HCT116 (cell line): Measurements from ENCODE around the gene HOMER3. TPM values are rescaled to one million over a fixed set of nuclear protein-coding genes. Genes with fewer than 3 reads are reported as not detected.

ENCODE experiments used
- ATAC-seq: fragments of 200-7000 bp; cut with Tn5 transposase; 2 replicates; pipeline ENCODE4 v1.9.1; 2020; ENCODE audit warnings: mild to moderate bottlenecking, moderate library complexity
- BruUV-seq: library from RNA; stranded (reverse); fragments of 400-500 nt; replicated peaks from 2 replicates; lab custom pipeline; 2021; lab: Mats Ljungman, UMichigan
- CTCF ChIA-PET: fragments of 300-600 bp; sonication (Branson Sonifier 250); formaldehyde crosslinking; loops from one replicate; lab custom pipeline; 2021; ENCODE audit warnings: antibody characterized with exemption; lab: Charles Lee
- POLR2A ChIA-PET: fragments of 300-600, 350-600 bp; sonication (Branson Sonifier 250); formaldehyde crosslinking; loops from one replicate; lab custom pipeline; 2021; ENCODE audit warnings: antibody characterized with exemption; lab: Charles Lee
- RAD21 ChIA-PET, 2 experiments: fragments of 300-600 bp; sonication (Branson Sonifier 250); formaldehyde crosslinking; loops; one replicate each; lab custom pipeline; 2023; ENCODE audit warnings: low total read pairs in 2 of 2; ENCODE audit not compliant: uncharacterized antibody in 2 of 2, unreplicated experiment in 2 of 2, low non-redundant PET in 1 of 2; lab: Charles Lee
- DNase-seq: peaks from one replicate; pipeline ENCODE4 v3.0.0-alpha.2; 2010; ENCODE audit warnings: low read depth, low spot score
- H2AFZ ChIP-seq: fragments of 200-600 bp; shearing (Covaris generic), sonication (generic); 2 replicates; pipeline ENCODE4 v1.6.1; 2017; ENCODE audit warnings: low read depth, mixed run types, mixed read lengths, antibody characterized with exemption, low read length; ENCODE audit not compliant: poor library complexity, severe bottlenecking
- H3K27ac ChIP-seq: 2 replicates; pipeline ENCODE4 v1.5.1; 2012; ENCODE audit warnings: low read depth, low read length
- H3K27me3 ChIP-seq: fragments of 200-600 bp; sonication (generic); 2 replicates; pipeline ENCODE4 v1.6.1; 2016; ENCODE audit warnings: mixed run types, low read length, mixed read lengths; ENCODE audit not compliant: insufficient read depth
- H3K36me3 ChIP-seq, 2 experiments: fragments of 200-500 bp in 1 of 2; fragments of 200-600 bp in 1 of 2; sonication (Bioruptor generic) in 1 of 2; sonication (generic) in 1 of 2; 2 replicates each; pipeline versions ENCODE4 v1.5.1 to v1.6.1; 2014 to 2016; ENCODE audit warnings: low read length in 2 of 2, inconsistent platforms in 1 of 2, mixed read lengths in 1 of 2, mixed run types in 1 of 2; ENCODE audit not compliant: insufficient read depth in 2 of 2, control insufficient read depth in 1 of 2
- H3K4me1 ChIP-seq, 2 experiments: fragments of 200-600 bp in 1 of 2; sonication (generic) in 1 of 2; 2 replicates each; pipeline versions ENCODE4 v1.5.1 to v1.6.1; 2012 to 2017; ENCODE audit warnings: low read length in 2 of 2, inconsistent platforms in 1 of 2, mild to moderate bottlenecking in 1 of 2, mixed read lengths in 1 of 2, mixed run types in 1 of 2, moderate library complexity in 1 of 2; ENCODE audit not compliant: insufficient read depth in 2 of 2, control insufficient read depth in 1 of 2
- H3K4me2 ChIP-seq: fragments of 200-600 bp; sonication (generic); 2 replicates; pipeline ENCODE4 v1.6.1; 2017; ENCODE audit warnings: mixed run types, low read length, mixed read lengths
- H3K4me3 ChIP-seq, 2 experiments: fragments of 200-600 bp in 1 of 2; sonication (generic) in 1 of 2; replicated peaks in 1 of 2; 2 replicates each; pipeline ENCODE4 v1.5.1; 2011 to 2016; ENCODE audit warnings: low read length in 2 of 2, control low read depth in 1 of 2, low read depth in 1 of 2, mild to moderate bottlenecking in 1 of 2, mixed read lengths in 1 of 2, mixed run types in 1 of 2
- H3K79me2 ChIP-seq: fragments of 200-600 bp; sonication (generic); 2 replicates; pipeline ENCODE4 v1.6.1; 2017; ENCODE audit warnings: mild to moderate bottlenecking, mixed run types, low read length, moderate library complexity, mixed read lengths; ENCODE audit not compliant: insufficient read depth
- H3K9ac ChIP-seq: fragments of 200-600 bp; sonication (generic); 2 replicates; pipeline ENCODE4 v1.6.1; 2016; ENCODE audit warnings: low read length, mixed read lengths
- H3K9me2 ChIP-seq: fragments of 200-600 bp; sonication (generic), shearing (Covaris generic); 2 replicates; pipeline ENCODE4 v1.6.1; 2017; ENCODE audit warnings: mixed run types, mild to moderate bottlenecking, moderate library complexity; ENCODE audit not compliant: insufficient read depth
- H3K9me3 ChIP-seq, 2 experiments: fragments of 200-500 bp in 1 of 2; fragments of 200-600 bp in 1 of 2; sonication (Bioruptor generic) in 1 of 2; sonication (generic) in 1 of 2; 2 replicates each; pipeline ENCODE4 v1.6.1; 2014 to 2017; ENCODE audit warnings: low read length in 2 of 2, mixed read lengths in 2 of 2, inconsistent platforms in 1 of 2, low read depth in 1 of 2, mild to moderate bottlenecking in 1 of 2, mixed run types in 1 of 2, moderate library complexity in 1 of 2; ENCODE audit not compliant: control insufficient read depth in 1 of 2, insufficient read depth in 1 of 2
- H4K20me1 ChIP-seq: fragments of 200-600 bp; sonication (generic), shearing (Covaris generic); 2 replicates; pipeline ENCODE4 v1.6.1; 2017; ENCODE audit warnings: mixed run types, mild to moderate bottlenecking, moderate library complexity; ENCODE audit not compliant: insufficient read depth
- ELF1 ChIP-seq: IDR thresholded peaks from 2 replicates; pipeline ENCODE4 v1.6.1; 2012; ENCODE audit warnings: low read depth, borderline replicate concordance
- FOSL1 ChIP-seq: IDR thresholded peaks from 2 replicates; pipeline ENCODE4 v1.6.1; 2012; ENCODE audit warnings: low read depth
- SIN3A ChIP-seq: IDR thresholded peaks from 2 replicates; pipeline ENCODE4 v1.6.1; 2012; ENCODE audit warnings: low read depth
- intact Hi-C: fragments of 100-400 bp; cut with micrococcal nuclease; formaldehyde crosslinking; loops from 2 replicates; pipeline ENCODE4 v1.10.0; 2022
- total RNA-seq: library from RNA; stranded (reverse); gene quantifications from one replicate; pipeline ENCODE4 v1.2.1, GENCODE V29; 2021; ENCODE audit not compliant: unreplicated experiment
- TF ChIP-seq, protein P1 (sequence below): IDR thresholded peaks from 2 replicates; pipeline ENCODE4 v1.6.1; 2012; ENCODE audit warnings: low read depth
- TF ChIP-seq, protein P2 (sequence below): IDR thresholded peaks from 2 replicates; pipeline ENCODE4 v1.6.1; 2012
- TF ChIP-seq, protein P3 (sequence below): IDR thresholded peaks from 2 replicates; pipeline ENCODE4 v1.6.1; 2011; ENCODE audit warnings: mild to moderate bottlenecking, low read length, moderate library complexity; ENCODE audit not compliant: insufficient replicate concordance; ENCODE audit errors: extremely low read depth

HOMER3 gene
- total RNA-seq, 1 experiment from 2014 or later, result 45.2 TPM

DNA sequence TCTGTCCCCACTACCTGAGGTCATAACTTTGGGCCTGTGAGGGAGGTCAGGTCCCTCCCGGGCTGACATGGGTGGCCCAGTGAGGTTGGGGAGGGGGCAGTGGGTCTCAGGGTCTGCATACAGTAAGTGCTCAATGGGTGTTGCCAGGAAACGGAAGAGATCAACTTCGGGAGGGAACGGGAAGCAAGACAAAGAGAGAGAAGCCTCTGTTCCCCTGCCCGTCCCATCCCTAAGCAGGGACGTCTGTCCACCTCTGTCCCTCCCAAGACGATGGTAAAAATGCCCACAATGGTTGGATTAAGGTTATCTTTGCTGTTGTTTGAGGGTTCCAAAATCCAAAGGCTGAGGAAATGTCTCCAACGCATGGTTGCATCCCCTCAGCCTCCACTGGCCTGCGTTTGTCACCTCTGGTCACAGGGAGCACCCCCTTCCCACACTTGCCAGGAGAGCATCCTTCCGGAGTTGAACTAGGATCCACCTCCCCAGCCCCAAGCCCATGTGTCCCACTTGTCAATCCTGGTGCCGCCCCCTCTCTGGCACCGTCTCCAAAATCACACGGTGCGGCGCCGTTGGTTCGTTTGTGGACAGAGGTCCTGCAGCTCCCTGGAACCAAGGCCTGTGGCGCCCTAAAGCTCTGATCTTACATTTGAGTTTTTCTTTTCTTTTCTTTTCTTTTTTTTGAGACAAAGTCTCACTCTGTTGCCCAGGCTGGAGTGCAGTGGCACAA is 774 bp upstream of the HOMER3 start:
- ChIA-PET RAD21 (no interaction called here), POLR2A (no interaction called here), CTCF (no interaction called here)
- H3K27me3 ChIP-seq, result no peaks in the 10 kb centered on the region
- no TSS peak for BruUV-seq
- no peaks in the 10 kb centered on the region for H4K20me1 ChIP-seq
- H3K4me1 ChIP-seq, result peaks cover 10 to 35% of the 10 kb centered on the region in 2 experiments
- H3K36me3 ChIP-seq, result peaks cover 0 to 5% of the 10 kb centered on the region in 2 experiments; a peak in 1 of 4 replicates
- ATAC-seq (no peak), DNase-seq (no peak)
- H3K9me2 ChIP-seq, result no peaks in the 10 kb centered on the region
- intact Hi-C loops, result loop anchor here (2.0 kb wide), 1 partner anchor 45 kb away; no protein-coding TSS in a partner anchor
- H3K4me3 ChIP-seq, result peak overlapping the region; percentile 8 to 32; a peak in 3 of 4 replicates
- H3K9ac ChIP-seq, result no peak overlapping the region
- no peaks in the 10 kb centered on the region for H3K9me3 ChIP-seq
- TF ChIP-seq FOSL1 (no peak), SIN3A (no peak), ELF1 (no peak)
- TF ChIP-seq, protein P1, sequence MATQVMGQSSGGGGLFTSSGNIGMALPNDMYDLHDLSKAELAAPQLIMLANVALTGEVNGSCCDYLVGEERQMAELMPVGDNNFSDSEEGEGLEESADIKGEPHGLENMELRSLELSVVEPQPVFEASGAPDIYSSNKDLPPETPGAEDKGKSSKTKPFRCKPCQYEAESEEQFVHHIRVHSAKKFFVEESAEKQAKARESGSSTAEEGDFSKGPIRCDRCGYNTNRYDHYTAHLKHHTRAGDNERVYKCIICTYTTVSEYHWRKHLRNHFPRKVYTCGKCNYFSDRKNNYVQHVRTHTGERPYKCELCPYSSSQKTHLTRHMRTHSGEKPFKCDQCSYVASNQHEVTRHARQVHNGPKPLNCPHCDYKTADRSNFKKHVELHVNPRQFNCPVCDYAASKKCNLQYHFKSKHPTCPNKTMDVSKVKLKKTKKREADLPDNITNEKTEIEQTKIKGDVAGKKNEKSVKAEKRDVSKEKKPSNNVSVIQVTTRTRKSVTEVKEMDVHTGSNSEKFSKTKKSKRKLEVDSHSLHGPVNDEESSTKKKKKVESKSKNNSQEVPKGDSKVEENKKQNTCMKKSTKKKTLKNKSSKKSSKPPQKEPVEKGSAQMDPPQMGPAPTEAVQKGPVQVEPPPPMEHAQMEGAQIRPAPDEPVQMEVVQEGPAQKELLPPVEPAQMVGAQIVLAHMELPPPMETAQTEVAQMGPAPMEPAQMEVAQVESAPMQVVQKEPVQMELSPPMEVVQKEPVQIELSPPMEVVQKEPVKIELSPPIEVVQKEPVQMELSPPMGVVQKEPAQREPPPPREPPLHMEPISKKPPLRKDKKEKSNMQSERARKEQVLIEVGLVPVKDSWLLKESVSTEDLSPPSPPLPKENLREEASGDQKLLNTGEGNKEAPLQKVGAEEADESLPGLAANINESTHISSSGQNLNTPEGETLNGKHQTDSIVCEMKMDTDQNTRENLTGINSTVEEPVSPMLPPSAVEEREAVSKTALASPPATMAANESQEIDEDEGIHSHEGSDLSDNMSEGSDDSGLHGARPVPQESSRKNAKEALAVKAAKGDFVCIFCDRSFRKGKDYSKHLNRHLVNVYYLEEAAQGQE, result no peak
- TF ChIP-seq, protein P2, sequence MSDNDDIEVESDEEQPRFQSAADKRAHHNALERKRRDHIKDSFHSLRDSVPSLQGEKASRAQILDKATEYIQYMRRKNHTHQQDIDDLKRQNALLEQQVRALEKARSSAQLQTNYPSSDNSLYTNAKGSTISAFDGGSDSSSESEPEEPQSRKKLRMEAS, result no peak
- TF ChIP-seq, protein P3, sequence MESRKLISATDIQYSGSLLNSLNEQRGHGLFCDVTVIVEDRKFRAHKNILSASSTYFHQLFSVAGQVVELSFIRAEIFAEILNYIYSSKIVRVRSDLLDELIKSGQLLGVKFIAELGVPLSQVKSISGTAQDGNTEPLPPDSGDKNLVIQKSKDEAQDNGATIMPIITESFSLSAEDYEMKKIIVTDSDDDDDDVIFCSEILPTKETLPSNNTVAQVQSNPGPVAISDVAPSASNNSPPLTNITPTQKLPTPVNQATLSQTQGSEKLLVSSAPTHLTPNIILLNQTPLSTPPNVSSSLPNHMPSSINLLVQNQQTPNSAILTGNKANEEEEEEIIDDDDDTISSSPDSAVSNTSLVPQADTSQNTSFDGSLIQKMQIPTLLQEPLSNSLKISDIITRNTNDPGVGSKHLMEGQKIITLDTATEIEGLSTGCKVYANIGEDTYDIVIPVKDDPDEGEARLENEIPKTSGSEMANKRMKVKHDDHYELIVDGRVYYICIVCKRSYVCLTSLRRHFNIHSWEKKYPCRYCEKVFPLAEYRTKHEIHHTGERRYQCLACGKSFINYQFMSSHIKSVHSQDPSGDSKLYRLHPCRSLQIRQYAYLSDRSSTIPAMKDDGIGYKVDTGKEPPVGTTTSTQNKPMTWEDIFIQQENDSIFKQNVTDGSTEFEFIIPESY, result no peak
- H3K79me2 ChIP-seq, result peaks cover 9% of the 10 kb centered on the region; the same call in 1 of the 2 replicates
- H2AFZ ChIP-seq, result peak overlapping the region; percentile 54
- no peak overlapping the region for H3K27ac ChIP-seq
- peak overlapping the region; percentile 65 for H3K4me2 ChIP-seq
